GM15510 (cell line): ENCODE data around the gene CCDC187.

Experiments
- POLR2A ChIP-seq: IDR thresholded peaks from 3 replicates; pipeline ENCODE4 v1.6.1; 2011; ENCODE audit warnings: borderline replicate concordance; ENCODE audit not compliant: insufficient read length; ENCODE audit errors: extremely low read depth

The CCDC187 gene

GRCh38 chr9:136311051-136312008 is 7.4 kb upstream of the CCDC187 start:
- TF ChIP-seq POLR2A: no peak

- no peak for TF ChIP-seq POLR2A
Observed at GRCh38 chr9:136310273-136311030, 6.6 kb upstream of the CCDC187 start.

- TF ChIP-seq POLR2A: no peak
Observed at GRCh38 chr9:136309806-136310220, 5.9 kb upstream of the CCDC187 start.

- no peak for TF ChIP-seq POLR2A
Observed at GRCh38 chr9:136309101-136309801, 5.4 kb upstream of the CCDC187 start.

- TF ChIP-seq POLR2A: no peak
Observed at GRCh38 chr9:136308702-136309053, 4.8 kb upstream of the CCDC187 start.

GRCh38 chr9:136308006-136308701 is 4.3 kb upstream of the CCDC187 start:
- no peak for TF ChIP-seq POLR2A

GRCh38 chr9:136307215-136307750 is 3.4 kb upstream of the CCDC187 start:
- no peak for TF ChIP-seq POLR2A

GRCh38 chr9:136306211-136307208 is 2.6 kb upstream of the CCDC187 start:
- TF ChIP-seq POLR2A: no peak

GRCh38 chr9:136305804-136306203 is 1.9 kb upstream of the CCDC187 start:
- TF ChIP-seq POLR2A: no peak

- TF ChIP-seq POLR2A: no peak
Observed at GRCh38 chr9:136304981-136305380, 1.1 kb upstream of the CCDC187 start.

- no peak for TF ChIP-seq POLR2A
Observed at GRCh38 chr9:136304456-136304855, 562 bp upstream of the CCDC187 start.

- no peak for TF ChIP-seq POLR2A
Observed at GRCh38 chr9:136303066-136303824, 649 bp downstream of the CCDC187 start.

- no peak for TF ChIP-seq POLR2A
Observed at GRCh38 chr9:136302527-136302926, 1.4 kb downstream of the CCDC187 start.

GRCh38 chr9:136300866-136301265 is 3.0 kb downstream of the CCDC187 start:
- no peak for TF ChIP-seq POLR2A
